ENCODE measurements around the gene BET1L. TPM values are rescaled to one million over a fixed set of nuclear protein-coding genes. Genes with fewer than 3 reads are reported as not detected.

Gene BET1L
- total and polyA plus RNA-seq, 4 donors = 7.6 to 32.6 (median 23.4) TPM

DNA sequence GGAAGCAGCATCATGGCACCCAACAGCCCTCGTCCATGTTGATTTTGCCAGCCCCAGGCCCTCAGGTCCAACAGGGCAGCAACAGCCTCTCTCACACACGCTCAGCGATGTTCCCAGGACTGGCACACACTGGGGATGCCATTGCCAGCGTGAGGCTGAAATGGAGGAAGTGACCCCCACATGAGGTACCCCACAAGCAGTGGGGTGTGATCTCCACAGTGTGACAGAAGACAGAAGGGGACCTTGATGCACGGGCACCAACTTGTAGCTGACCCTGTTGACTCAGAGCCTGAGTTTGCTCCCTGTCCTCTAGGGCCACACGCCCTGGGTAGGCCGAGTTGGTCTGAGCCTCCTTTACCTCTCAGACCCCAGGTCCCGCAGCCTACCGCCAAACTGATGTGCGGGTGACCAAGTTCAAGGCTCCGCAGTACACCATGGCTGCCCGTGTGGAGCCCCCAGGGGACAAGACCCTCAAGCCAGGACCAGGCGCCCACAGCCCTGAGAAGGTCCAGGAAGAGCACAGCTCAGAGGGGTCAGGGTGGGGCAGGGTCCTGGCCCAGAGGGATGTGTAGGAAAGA, 8.1 kb downstream of the BET1L start (continued):
- TF ChIP-seq, protein P1, sequence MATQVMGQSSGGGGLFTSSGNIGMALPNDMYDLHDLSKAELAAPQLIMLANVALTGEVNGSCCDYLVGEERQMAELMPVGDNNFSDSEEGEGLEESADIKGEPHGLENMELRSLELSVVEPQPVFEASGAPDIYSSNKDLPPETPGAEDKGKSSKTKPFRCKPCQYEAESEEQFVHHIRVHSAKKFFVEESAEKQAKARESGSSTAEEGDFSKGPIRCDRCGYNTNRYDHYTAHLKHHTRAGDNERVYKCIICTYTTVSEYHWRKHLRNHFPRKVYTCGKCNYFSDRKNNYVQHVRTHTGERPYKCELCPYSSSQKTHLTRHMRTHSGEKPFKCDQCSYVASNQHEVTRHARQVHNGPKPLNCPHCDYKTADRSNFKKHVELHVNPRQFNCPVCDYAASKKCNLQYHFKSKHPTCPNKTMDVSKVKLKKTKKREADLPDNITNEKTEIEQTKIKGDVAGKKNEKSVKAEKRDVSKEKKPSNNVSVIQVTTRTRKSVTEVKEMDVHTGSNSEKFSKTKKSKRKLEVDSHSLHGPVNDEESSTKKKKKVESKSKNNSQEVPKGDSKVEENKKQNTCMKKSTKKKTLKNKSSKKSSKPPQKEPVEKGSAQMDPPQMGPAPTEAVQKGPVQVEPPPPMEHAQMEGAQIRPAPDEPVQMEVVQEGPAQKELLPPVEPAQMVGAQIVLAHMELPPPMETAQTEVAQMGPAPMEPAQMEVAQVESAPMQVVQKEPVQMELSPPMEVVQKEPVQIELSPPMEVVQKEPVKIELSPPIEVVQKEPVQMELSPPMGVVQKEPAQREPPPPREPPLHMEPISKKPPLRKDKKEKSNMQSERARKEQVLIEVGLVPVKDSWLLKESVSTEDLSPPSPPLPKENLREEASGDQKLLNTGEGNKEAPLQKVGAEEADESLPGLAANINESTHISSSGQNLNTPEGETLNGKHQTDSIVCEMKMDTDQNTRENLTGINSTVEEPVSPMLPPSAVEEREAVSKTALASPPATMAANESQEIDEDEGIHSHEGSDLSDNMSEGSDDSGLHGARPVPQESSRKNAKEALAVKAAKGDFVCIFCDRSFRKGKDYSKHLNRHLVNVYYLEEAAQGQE (IDR thresholded peaks at IDR 0.05) = no peak
- TF ChIP-seq HNF4G (IDR thresholded peaks at IDR 0.05) = no peak

DNA sequence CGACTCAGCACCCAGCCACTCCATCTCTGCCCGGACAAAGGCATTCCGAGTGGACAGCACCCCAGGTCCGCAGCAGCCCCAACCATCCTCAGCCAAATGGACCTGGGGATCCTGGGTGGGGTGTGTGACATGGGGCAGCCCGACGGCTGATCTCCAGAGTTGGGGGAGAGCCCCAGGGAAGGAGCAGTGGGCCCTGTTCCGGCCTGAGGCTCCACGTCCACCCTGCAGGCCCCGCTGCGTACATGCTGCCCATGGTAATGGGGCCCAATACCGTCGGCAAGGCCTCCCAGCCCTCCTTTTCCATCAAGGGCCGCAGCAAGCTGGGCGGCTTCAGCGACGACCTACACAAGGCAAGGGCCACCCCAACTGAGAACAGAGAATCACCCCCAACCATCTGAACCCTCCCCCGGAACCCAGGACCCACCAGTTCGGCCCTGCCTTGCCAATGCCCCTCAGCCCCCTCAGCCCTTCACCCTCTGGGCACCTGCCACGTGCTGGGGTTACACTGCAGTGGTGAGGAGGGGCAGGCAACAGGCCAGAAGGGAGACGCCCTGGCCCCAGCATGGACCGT, 8.9 kb downstream of the BET1L start:
- no peak overlapping the region for H3K27ac ChIP-seq (ENCODE audit: low read depth in 1 of 2, low read length in 2 of 2)
- TF ChIP-seq FOXA2 (IDR thresholded peaks at IDR 0.05) (no peak), HNF4A (conservative IDR thresholded peaks at IDR 0.05) (no peak), RXRA (IDR thresholded peaks at IDR 0.05) (no peak), YY1 (IDR thresholded peaks at IDR 0.05) (no peak), NR2F2 (IDR thresholded peaks at IDR 0.05) (no peak), SP1 (IDR thresholded peaks at IDR 0.05) (no peak), JUND (IDR thresholded peaks at IDR 0.05) (no peak), TAF1 (conservative IDR thresholded peaks at IDR 0.05) (no peak), GABPA (IDR thresholded peaks at IDR 0.05 in 1 of 2, conservative IDR thresholded peaks at IDR 0.05 in 1 of 2) (no peak), FOXA1 (IDR thresholded peaks at IDR 0.05) (no peak), EGR1 (IDR thresholded peaks at IDR 0.05; ENCODE audit: low read depth in 2 of 2) (no peak)
- TF ChIP-seq, protein P2, sequence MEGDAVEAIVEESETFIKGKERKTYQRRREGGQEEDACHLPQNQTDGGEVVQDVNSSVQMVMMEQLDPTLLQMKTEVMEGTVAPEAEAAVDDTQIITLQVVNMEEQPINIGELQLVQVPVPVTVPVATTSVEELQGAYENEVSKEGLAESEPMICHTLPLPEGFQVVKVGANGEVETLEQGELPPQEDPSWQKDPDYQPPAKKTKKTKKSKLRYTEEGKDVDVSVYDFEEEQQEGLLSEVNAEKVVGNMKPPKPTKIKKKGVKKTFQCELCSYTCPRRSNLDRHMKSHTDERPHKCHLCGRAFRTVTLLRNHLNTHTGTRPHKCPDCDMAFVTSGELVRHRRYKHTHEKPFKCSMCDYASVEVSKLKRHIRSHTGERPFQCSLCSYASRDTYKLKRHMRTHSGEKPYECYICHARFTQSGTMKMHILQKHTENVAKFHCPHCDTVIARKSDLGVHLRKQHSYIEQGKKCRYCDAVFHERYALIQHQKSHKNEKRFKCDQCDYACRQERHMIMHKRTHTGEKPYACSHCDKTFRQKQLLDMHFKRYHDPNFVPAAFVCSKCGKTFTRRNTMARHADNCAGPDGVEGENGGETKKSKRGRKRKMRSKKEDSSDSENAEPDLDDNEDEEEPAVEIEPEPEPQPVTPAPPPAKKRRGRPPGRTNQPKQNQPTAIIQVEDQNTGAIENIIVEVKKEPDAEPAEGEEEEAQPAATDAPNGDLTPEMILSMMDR (IDR thresholded peaks at IDR 0.05; ENCODE audit: low read depth, low read length, missing input control) = no peak
- TF ChIP-seq, protein P3, sequence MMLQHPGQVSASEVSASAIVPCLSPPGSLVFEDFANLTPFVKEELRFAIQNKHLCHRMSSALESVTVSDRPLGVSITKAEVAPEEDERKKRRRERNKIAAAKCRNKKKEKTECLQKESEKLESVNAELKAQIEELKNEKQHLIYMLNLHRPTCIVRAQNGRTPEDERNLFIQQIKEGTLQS (IDR thresholded peaks at IDR 0.05) = no peak
- TF ChIP-seq, protein P4, sequence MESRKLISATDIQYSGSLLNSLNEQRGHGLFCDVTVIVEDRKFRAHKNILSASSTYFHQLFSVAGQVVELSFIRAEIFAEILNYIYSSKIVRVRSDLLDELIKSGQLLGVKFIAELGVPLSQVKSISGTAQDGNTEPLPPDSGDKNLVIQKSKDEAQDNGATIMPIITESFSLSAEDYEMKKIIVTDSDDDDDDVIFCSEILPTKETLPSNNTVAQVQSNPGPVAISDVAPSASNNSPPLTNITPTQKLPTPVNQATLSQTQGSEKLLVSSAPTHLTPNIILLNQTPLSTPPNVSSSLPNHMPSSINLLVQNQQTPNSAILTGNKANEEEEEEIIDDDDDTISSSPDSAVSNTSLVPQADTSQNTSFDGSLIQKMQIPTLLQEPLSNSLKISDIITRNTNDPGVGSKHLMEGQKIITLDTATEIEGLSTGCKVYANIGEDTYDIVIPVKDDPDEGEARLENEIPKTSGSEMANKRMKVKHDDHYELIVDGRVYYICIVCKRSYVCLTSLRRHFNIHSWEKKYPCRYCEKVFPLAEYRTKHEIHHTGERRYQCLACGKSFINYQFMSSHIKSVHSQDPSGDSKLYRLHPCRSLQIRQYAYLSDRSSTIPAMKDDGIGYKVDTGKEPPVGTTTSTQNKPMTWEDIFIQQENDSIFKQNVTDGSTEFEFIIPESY (IDR thresholded peaks at IDR 0.05) = no peak
- TF ChIP-seq, protein P1 (IDR thresholded peaks at IDR 0.05) = no peak
- H3K4me3 ChIP-seq (ENCODE audit: low read depth in 1 of 3, low read length in 3 of 3) = no peak overlapping the region
- H3K9me3 ChIP-seq (ENCODE audit: control insufficient read depth in 4 of 4, low read length in 3 of 4) = no peaks in the 10 kb centered on the region
- WGBS = 92% methylated on average over 21 of the region's 21 CpGs
- no peaks in the 10 kb centered on the region for H3K27me3 ChIP-seq (ENCODE audit: control insufficient read depth in 4 of 4, insufficient read depth in 4 of 4, low read length in 3 of 4)
- DNase-seq (ENCODE audit: low spot score) = no peak
- no peaks in the 10 kb centered on the region for H3K4me1 ChIP-seq (ENCODE audit: control insufficient read depth in 4 of 4, insufficient read depth in 4 of 4, low read length in 3 of 4)
- H3K36me3 ChIP-seq (ENCODE audit: control insufficient read depth in 4 of 4, insufficient read depth in 3 of 4, low read depth in 1 of 4, low read length in 3 of 4) = peaks cover 0 to 6% (median 3%) of the 10 kb centered on the region in 4 donors
- no peak overlapping the region for H3K9ac ChIP-seq (ENCODE audit: low read depth in 1 of 2, low read length in 2 of 2)
